Cerebellar nuclear complex (tissue), 1 donor: Measurements from ENCODE around the gene ESRRG.

ENCODE experiments used
- DNase-seq, 2 experiments: peaks; one replicate each; lab custom pipeline; 2025; lab: John Stamatoyannopoulos, UW

Gene ESRRG

DNA sequence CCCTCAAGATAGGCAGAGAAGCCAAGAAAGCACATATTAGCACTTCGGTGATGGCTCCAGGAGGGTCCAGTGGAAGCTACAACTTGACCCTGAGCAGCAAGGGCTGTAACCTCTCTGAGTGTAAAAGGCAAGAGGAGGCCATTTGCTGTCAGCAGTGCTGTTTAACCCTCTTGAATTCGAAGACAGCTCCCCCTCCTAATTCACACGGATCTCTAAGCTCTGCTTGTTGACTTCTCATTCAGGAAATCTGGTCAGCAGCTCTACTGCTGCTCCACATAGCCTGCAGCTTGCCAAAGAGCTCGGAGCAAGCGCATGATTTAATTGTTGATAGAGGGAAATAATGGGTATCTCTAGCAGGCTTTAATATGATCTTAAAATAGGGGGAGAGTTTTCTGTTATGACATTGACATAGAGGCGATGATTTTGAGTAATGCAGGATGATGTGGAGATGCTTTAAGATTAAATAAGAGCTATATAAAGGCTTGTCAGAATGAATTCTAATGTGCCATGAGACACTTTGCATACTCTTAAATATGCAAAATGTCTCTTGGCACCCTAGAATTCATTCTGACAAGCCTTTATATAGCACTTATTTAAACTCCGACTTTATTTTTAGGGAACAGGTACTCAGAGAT lies 220.6 kb downstream of the ESRRG start:
- DNase-seq: no peak

DNA sequence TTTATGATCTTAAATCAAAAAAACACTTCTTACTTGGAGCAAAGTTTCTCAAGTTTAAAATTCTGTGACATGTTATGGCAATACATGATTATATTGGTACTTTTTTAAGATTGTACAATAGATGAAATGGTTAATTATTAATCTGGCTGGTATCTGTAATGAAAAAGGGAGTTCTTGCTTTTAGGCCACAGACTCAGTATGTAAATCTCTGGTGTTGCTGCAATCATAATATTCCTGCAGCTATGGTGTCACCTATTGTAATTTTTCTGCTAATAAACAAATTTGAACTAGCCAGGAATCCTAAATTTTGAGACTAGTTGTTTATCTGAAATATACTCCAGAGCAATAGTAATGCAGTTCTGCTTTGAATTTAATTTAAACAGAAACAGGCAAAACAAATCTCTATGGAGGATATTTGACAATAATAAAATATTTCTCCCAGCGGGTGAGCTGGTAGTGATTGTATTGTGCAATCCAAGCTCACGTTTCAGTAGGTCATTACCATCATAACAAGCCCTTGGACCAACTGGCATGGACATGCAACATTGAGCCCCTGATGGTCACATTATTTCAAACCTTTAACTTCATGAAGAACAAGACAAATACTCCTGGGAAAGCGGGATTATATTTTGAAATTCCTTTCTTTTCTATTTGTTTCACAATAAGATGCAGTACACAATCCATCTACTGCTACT lies 222.8 kb downstream of the ESRRG start:
- no peak for DNase-seq

DNA sequence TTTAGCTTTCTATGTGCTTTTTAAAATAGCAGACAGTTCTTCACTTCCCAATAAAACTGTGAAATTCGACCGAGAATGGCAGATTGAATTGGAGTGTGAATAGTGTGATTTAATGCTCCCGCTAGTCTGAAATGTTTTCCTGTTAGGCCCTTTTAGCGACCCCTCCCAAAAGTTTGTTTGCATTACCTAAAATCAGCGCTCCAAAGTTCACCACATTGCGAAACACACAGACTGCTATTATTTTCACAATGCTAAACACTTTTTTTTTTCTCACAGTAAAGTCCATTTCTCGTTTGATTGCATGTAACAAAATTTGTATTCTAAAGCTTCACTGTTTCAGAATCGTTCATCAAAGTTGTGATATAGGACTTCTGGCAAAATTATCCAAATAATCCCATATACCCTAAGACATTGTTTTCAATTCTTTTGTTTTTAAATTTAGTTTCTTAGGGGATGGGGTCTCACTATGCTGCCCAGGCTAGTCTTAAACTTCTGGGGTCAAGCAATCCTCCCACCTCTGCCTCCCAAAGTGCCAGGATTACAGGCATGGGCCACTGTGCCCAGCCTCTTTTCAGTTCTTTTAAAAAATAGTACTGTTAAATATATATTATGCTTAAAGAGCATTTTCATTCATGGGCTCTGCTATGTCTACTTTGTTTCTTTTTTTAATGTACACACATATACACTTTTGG lies 223.5 kb downstream of the ESRRG start:
- DNase-seq: no peak

DNA sequence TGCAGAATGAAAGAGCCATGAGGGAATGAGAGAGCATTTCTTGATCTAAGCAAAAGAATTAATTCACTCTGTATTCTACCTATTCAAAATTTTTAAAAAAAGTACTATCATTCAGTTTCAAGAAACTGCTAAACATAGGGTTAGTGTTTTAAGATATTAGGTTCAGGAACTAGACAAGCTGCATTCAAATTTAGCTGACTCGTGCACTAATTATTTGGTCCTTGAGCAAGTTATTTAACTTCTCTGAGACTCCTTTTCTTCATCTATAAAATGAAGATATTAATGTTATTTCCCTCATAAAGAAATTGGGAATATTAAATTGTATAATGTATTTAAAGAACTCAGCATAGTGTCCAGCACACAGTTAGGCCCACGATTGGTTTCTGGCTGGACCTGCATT lies 225.0 kb downstream of the ESRRG start:
- DNase-seq: no peak

- DNase-seq: no peak
These were observed 238.2 kb downstream of the ESRRG start for GRCh38 chr1:216485042-216485441.

- DNase-seq: no peak
These were observed 239.4 kb downstream of the ESRRG start for GRCh38 chr1:216483672-216484401.

DNA sequence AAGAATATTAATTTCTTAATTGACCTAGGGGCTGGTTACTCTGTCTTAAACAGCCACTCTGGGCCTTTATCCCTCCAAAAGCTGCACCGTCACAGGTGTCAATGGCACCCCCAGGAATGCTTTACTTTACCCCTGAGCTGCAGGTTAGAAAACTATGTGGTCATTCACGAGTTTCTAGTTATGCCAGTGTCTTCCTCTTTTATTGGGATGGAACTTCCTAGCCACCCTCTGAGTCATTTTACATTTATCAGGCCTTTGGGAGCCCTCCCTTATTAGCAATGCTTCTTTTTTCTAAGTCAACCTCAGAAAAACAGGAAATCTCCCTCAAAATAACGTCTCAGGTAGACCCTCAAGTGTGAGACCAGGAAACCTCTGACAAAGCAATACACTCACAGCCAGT lies 240.6 kb downstream of the ESRRG start:
- DNase-seq: no peak

GRCh38 chr1:216478238-216478637 lies 245.0 kb downstream of the ESRRG start:
- DNase-seq: no peak

DNA sequence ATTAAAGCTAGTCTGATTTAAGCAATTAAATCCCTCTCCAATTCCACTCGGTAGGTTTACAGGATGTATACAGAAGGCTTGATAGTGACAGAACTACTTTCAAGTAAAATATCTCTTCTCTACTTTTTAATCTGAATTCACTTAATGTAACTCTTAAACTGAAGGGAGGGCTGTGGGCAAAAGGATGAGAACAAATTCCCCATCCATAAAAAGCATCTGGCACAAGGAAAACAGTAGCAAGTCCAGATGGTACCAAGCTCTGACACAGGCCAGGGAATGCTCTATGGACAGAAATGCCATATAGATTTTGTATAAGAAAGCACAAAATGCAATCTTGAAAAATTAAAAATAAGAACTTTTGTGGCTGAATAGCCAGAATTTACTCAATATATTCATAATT lies 246.9 kb downstream of the ESRRG start:
- no peak for DNase-seq

DNA sequence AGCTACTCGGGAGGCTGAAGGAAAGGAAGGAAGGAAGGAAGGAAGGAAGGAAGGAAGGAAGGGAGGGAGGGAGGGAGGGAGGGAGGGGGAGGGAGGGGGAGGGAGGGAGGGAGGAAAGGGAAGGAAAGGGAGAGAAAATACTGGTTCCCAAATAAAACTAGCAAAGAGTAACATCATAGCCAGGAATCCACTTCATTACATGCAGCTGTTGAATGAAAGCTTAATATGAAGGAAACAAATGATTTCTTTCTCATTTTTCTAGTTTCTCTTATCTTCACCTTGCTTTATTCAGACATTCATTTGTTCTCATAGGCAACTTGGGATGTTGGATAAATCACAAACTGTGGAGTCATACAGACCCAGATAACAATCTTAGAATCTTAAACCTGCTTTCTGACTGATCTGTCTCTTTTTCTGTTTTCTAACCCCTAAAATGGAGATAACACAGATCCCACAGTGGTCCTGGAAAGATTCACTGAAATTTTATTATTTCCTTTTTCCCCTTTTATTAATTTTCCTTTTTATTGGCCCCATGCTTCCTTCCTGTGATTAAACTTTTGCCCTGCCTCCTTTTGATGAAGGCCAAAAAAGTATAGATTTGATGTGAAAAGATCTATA lies 247.5 kb downstream of the ESRRG start:
- no peak for DNase-seq

DNA sequence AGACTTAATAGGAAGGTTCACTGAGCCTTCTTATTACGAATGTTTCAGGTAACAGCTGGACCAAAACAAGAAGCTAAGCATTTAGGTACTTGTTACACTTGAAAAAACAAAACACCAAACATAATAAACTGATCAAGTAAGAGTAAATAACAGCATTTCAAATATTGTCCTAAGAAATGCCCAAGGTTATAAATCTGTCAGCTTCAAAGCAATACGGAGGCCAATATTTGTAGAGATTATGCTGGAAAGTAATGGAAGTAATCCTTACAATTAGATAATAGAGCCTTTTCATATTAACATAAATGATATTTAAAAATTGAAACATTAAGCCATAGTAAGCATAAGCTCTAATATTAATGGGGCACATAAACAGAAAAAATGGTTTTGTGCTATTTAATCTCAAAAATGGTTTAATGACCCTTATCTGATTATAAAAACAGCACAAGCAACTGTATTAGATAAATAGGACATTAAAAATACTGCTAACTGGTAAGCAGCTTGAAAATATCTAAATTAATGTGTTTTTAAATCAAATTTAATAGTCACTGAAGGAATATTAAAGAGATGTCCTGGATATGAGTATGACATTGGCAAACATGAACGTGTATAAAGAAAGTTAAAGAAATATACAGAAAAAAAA lies 256.9 kb downstream of the ESRRG start:
- DNase-seq: no peak

GRCh38 chr1:216464489-216464888 lies 258.7 kb downstream of the ESRRG start:
- DNase-seq: no peak

DNA sequence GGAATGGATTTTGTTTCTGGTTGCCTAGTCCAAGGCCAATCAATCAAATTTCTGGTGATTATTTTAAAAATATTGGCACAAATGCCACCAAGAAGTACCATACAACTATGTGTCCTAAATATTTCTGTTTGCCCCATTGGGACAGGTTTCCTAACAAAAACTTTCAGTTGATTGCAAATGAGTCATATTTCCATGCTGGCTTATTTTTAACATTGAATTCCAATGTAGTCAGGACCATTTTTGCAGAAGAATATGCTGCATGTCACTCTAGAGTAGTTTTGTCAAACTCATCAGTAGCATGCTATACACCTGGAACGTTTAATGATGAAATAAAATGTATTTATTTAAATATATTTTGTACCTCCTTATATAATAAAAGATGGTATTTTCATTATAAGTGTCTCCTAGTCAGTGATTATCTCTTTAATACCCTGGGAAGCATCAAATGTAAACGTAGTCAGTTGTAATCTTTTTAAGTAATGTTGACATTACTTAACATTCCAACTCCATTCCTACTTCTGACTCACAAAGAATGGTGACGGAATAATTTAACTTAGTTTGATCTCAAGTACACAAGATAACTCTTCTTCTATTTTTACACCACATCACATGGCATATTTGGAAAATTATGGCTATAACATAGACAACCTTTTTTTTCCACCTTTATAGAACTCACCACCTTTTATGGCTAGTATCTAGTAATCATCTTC lies 261.0 kb downstream of the ESRRG start:
- DNase-seq: no peak

GRCh38 chr1:216461466-216461865 lies 261.8 kb downstream of the ESRRG start:
- DNase-seq: no peak

DNA sequence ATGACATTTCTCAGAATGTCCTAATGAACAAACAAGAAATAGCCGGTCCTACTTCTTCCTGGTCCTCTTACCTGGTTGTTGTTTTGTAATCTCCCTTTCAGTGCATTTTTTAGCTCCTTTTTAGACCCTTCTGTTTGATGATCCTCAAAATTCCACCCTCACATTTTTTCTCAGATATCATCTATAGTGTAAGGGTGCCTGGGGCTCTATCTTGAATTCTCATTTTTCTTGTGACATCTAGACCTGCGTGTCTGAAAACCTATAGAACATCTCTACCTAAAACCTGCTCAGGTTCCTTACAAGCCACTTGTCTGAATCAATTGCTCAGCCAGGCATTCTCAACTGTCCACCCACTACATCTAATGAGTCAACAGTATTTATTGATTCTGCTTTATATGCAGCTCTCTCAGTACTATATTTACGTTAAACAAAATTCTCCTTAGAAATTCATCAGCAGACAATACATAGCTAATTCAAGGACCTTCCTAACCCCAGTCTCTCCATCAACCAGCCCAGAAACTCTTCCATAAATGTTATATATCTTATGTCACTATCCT lies 263.5 kb downstream of the ESRRG start:
- no peak for DNase-seq

GRCh38 chr1:216458812-216459211 lies 264.4 kb downstream of the ESRRG start:
- no peak for DNase-seq

- no peak for DNase-seq
These were observed 265.9 kb downstream of the ESRRG start for GRCh38 chr1:216457356-216457755.

DNA sequence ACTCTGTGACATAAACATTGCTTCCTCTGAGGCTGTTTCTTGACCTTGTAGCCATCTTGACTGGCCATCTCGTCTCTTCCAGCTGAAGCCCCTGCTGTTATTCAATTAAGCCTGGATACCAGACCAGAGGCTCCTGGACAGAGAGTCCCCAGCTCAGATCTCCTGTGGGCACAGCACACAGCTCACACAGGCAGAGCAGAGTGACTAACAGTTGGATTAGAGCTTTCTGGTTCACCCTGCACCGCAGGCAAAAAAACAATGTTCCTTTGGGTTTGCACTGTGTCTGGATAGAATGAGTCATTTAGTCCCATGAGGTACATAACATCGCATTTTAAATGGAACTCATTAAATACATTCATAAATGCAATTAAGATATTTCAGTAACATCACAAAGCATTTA lies 266.5 kb downstream of the ESRRG start:
- no peak for DNase-seq

DNA sequence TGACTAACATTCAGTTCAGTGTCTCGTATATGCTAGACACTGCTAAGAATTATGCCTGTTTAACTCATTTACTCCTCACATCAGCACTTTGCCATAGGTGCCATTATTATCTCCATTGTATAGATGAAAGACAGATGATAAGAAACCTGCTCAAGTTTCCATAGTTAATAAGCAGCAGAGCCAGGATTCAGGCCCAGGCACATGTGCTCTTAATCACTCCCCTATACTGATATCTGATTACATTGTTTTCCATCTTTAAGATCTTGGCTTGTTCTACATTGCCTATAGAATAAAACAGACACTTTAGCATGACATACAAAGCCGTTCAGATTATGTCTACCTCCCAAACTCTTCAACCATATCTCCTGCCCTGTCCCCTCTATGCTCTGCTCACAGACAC lies 269.5 kb downstream of the ESRRG start:
- DNase-seq: no peak
